OCI-LY1 (cell line): Measurements from ENCODE around the gene VPS36.

Experiments used
- H2AFZ ChIP-seq: fragments of 200-600 bp; sonication (generic), shearing (Covaris generic); 2 replicates; pipeline ENCODE4 v1.6.0; 2014; ENCODE audit warnings: antibody characterized with exemption, mild to moderate bottlenecking, low read length
- H3F3A ChIP-seq: fragments of 200-600 bp; sonication (generic), shearing (Covaris generic); 2 replicates; pipeline ENCODE4 v1.6.0; 2014; ENCODE audit warnings: mild to moderate bottlenecking, antibody characterized with exemption, low read length, moderate library complexity; ENCODE audit not compliant: insufficient read depth
- H3K27ac ChIP-seq: fragments of 200-600 bp; sonication (generic); 2 replicates; pipeline ENCODE4 v1.5.1; 2014; ENCODE audit warnings: low read length, mixed run types, mild to moderate bottlenecking, low read depth; ENCODE audit not compliant: poor library complexity, severe bottlenecking
- H3K27me3 ChIP-seq: fragments of 200-600 bp; sonication (generic); 2 replicates; pipeline ENCODE4 v1.6.0; 2014; ENCODE audit warnings: antibody characterized with exemption, mild to moderate bottlenecking, low read length, moderate library complexity; ENCODE audit not compliant: insufficient read depth
- H3K36me3 ChIP-seq: fragments of 200-600 bp; sonication (generic); 2 replicates; pipeline ENCODE4 v1.6.1; 2014; ENCODE audit warnings: mild to moderate bottlenecking, antibody characterized with exemption, low read length, moderate library complexity, mixed read lengths; ENCODE audit not compliant: insufficient read depth
- H3K4me1 ChIP-seq: fragments of 200-600 bp; sonication (generic); 2 replicates; pipeline ENCODE4 v1.5.1; 2014; ENCODE audit warnings: mild to moderate bottlenecking, low read length, moderate library complexity; ENCODE audit not compliant: insufficient read depth, severe bottlenecking
- H3K4me2 ChIP-seq: fragments of 200-600 bp; sonication (generic), shearing (Covaris generic); 2 replicates; pipeline ENCODE4 v1.6.1; 2014; ENCODE audit warnings: low read length
- H3K4me3 ChIP-seq: fragments of 200-600 bp; sonication (generic); 2 replicates; pipeline ENCODE4 v1.5.1; 2014; ENCODE audit warnings: low read length, low read depth, mild to moderate bottlenecking, mixed read lengths; ENCODE audit not compliant: poor library complexity, severe bottlenecking
- H3K79me2 ChIP-seq: fragments of 200-600 bp; shearing (Covaris generic); 2 replicates; pipeline ENCODE4 v1.6.1; 2016; ENCODE audit warnings: mixed run types, low read length, mixed read lengths; ENCODE audit not compliant: insufficient read depth
- H3K9ac ChIP-seq: fragments of 200-600 bp; sonication (generic), shearing (Covaris generic); 2 replicates; pipeline ENCODE4 v1.6.1; 2014; ENCODE audit warnings: mild to moderate bottlenecking, low read length, mixed read lengths
- H3K9me2 ChIP-seq: fragments of 200-600 bp; sonication (generic), shearing (Covaris generic); 2 replicates; pipeline ENCODE4 v1.6.1; 2014; ENCODE audit warnings: low read depth, mild to moderate bottlenecking, low read length, mixed read lengths
- H3K9me3 ChIP-seq: fragments of 200-600 bp; shearing (Covaris generic); 2 replicates; pipeline ENCODE4 v1.6.1; 2014; ENCODE audit warnings: low read length, mixed read lengths
- H4K20me1 ChIP-seq: fragments of 200-600 bp; sonication (generic), shearing (Covaris generic); 2 replicates; pipeline ENCODE4 v1.6.0; 2016; ENCODE audit warnings: mild to moderate bottlenecking, low read length; ENCODE audit not compliant: insufficient read depth
- EZH2 ChIP-seq: fragments of 200-600 bp; sonication (generic), shearing (Covaris generic); IDR thresholded peaks from 2 replicates; pipeline ENCODE4 v1.8.0; 2017; ENCODE audit warnings: borderline replicate concordance, mixed run types, mild to moderate bottlenecking, antibody characterized with exemption, low read length, moderate library complexity, mixed read lengths
- TF ChIP-seq, protein P1 (sequence below): fragments of 200-600 bp; sonication (generic), shearing (Covaris generic); IDR thresholded peaks from 2 replicates; pipeline ENCODE4 v1.5.1; 2017; ENCODE audit warnings: mild to moderate bottlenecking, antibody characterized with exemption, low read length, moderate library complexity, mixed read lengths

Gene VPS36

DNA sequence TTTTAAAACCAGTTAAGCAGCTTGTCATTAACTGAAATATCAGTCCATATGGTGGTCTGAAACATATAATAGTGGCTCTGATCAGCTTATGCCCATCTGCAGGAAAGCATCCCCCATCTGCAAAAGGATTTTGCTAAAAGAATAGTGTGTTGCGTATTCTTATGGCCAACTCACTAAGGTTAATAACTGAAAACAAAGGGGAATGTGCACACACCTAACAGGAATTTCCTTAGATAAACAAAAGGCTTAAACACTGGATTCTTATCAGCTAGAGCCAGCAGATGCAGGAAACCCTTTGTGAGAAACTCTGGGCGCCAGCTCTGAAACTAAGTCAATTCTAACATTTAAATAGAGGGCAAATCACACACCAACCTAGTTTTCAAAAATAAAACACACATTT, 22.1 kb downstream of the VPS36 start:
- no peak overlapping the region for H3K9ac ChIP-seq
- H3K27me3 ChIP-seq = no peaks in the 10 kb centered on the region
- no peaks in the 10 kb centered on the region for H3K9me2 ChIP-seq
- no peaks in the 10 kb centered on the region for H3F3A ChIP-seq
- H3K4me1 ChIP-seq = no peaks in the 10 kb centered on the region
- no peak overlapping the region for H3K4me3 ChIP-seq
- H3K9me3 ChIP-seq = no peaks in the 10 kb centered on the region
- H3K36me3 ChIP-seq = peaks cover 55% of the 10 kb centered on the region
- H3K27ac ChIP-seq = no peak overlapping the region
- TF ChIP-seq, protein P1, sequence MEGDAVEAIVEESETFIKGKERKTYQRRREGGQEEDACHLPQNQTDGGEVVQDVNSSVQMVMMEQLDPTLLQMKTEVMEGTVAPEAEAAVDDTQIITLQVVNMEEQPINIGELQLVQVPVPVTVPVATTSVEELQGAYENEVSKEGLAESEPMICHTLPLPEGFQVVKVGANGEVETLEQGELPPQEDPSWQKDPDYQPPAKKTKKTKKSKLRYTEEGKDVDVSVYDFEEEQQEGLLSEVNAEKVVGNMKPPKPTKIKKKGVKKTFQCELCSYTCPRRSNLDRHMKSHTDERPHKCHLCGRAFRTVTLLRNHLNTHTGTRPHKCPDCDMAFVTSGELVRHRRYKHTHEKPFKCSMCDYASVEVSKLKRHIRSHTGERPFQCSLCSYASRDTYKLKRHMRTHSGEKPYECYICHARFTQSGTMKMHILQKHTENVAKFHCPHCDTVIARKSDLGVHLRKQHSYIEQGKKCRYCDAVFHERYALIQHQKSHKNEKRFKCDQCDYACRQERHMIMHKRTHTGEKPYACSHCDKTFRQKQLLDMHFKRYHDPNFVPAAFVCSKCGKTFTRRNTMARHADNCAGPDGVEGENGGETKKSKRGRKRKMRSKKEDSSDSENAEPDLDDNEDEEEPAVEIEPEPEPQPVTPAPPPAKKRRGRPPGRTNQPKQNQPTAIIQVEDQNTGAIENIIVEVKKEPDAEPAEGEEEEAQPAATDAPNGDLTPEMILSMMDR = no peak
- no peak for TF ChIP-seq EZH2
- H2AFZ ChIP-seq = no peak overlapping the region
- no peaks in the 10 kb centered on the region for H3K79me2 ChIP-seq
- H3K4me2 ChIP-seq = no peak overlapping the region
- H4K20me1 ChIP-seq = no peaks in the 10 kb centered on the region

DNA sequence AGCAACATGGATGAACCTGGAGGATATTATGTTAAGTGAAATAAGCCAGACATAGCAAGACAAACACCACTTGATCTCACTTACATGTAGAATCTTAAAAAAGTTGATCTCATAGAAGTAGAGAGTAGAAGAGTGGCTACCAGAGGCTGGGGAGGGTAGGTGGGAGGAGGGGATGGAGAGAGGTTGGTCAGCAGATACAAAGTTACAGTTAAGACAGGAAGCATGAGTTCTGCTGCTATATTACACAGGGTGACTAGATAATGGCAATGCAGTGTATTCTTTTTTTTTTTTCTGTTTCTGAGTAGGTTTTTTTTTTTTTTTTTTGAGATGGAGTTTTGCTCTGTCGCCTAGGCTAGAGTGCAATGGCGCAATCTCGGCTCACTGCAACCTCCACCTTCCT, 29.2 kb downstream of the VPS36 start:
- Histone ChIP-seq H3K9ac (no peak overlapping the region), H2AFZ (no peak overlapping the region), H3K4me3 (no peak overlapping the region), H3K27me3 (no peaks in the 10 kb centered on the region), H3K4me1 (no peaks in the 10 kb centered on the region), H4K20me1 (no peaks in the 10 kb centered on the region), H3K4me2 (no peak overlapping the region), H3K36me3 (peaks cover 48% of the 10 kb centered on the region), H3K9me2 (no peaks in the 10 kb centered on the region), H3K9me3 (no peaks in the 10 kb centered on the region), H3K27ac (no peak overlapping the region), H3F3A (no peaks in the 10 kb centered on the region), H3K79me2 (no peaks in the 10 kb centered on the region)
- TF ChIP-seq, protein P1 = no peak
- TF ChIP-seq EZH2 = no peak

DNA sequence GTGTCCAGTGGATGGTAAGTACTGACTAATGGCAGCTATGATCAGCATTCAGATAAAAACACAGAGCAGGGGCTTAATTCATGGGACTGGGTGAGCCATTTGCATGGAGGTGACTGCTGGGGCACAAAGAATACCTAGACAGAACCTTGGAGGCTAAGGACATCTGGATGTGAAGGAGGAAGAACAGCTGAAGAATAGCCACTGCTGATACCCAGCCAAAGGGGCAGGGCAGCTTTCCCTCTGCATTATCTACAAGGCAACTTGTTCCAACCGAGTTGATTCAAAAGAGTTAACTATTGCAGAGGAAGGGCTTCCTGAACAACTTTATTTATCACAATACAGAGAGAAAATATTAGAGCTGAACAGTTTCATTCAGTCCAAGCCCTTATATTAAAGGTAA, 31.4 kb downstream of the VPS36 start:
- Histone ChIP-seq H3K4me3 (no peak overlapping the region), H3K27me3 (no peaks in the 10 kb centered on the region), H3K27ac (no peak overlapping the region), H3K79me2 (no peaks in the 10 kb centered on the region), H3K9ac (no peak overlapping the region), H3K9me3 (no peaks in the 10 kb centered on the region), H4K20me1 (no peaks in the 10 kb centered on the region), H3F3A (no peaks in the 10 kb centered on the region), H3K4me2 (no peak overlapping the region), H3K36me3 (peaks cover 42% of the 10 kb centered on the region), H3K9me2 (no peaks in the 10 kb centered on the region), H2AFZ (no peak overlapping the region), H3K4me1 (no peaks in the 10 kb centered on the region)
- TF ChIP-seq, protein P1 = no peak
- TF ChIP-seq EZH2 = no peak
